Gastrocnemius medialis (tissue), 4 donors: ENCODE results near the gene LAMA3.

Experiments used
- POLR2A ChIP-seq, 2 donors: fragments of 450-650 bp; IDR thresholded peaks; one replicate each; pipeline ENCODE4 v1.6.1; 2017; ENCODE audit warnings: antibody characterized with exemption in 2 of 2, mild to moderate bottlenecking in 2 of 2, moderate library complexity in 2 of 2
- TF ChIP-seq, protein P1 (sequence below), 5 experiments: fragments of 450-650 bp in 3 of 5; fragments of 200-600 bp in 2 of 5; sonication (generic) in 2 of 5; IDR thresholded peaks in 4 of 5; conservative IDR thresholded peaks in 1 of 5; 1 replicate in 4 of 5; 2 replicates in 1 of 5; pipeline ENCODE4 v1.5.1; 2016 to 2019; ENCODE audit warnings: antibody characterized with exemption in 5 of 5, mild to moderate bottlenecking in 3 of 5, moderate library complexity in 3 of 5

DNA sequence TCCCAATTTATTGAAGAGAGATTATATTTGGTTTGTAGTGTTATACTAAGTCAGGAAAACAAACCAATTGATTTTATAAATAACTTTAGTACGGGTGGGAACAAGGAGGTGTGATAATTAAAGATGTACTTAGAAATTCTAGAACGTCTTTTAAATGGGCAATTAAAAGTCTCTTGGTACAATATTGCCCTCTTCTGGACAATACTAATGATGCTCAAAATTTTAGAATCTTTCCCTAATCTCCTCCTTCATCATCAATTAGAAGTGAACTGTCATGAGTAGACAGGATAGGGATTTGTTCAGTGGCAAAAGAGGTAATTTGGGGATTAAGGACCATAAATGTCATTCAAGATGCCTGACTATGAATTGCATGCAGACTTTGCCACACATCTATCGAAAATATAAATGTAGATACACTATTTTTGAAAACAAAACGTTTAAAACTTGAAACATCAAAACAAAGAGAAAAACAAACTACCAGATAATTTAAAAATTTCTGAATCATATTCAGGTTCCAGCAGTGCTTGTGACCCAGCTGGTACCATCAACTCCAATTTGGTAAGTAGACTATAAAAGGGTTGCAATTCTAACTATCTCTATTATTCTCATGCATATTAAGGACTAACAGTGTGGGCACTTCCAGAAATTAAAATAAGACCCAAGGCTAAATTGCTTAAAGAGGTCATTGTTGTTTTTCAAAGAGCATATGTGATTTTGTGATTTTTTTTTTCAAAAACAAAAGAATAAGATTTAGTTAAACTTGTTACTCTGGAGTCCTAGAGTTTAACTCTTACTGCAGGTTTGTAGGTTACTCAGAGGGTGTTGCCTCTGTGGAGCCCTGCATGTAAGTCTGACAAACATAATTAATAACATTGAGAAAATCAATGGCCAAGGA is 123.5 kb downstream of the LAMA3 start:
- TF ChIP-seq, protein P1, sequence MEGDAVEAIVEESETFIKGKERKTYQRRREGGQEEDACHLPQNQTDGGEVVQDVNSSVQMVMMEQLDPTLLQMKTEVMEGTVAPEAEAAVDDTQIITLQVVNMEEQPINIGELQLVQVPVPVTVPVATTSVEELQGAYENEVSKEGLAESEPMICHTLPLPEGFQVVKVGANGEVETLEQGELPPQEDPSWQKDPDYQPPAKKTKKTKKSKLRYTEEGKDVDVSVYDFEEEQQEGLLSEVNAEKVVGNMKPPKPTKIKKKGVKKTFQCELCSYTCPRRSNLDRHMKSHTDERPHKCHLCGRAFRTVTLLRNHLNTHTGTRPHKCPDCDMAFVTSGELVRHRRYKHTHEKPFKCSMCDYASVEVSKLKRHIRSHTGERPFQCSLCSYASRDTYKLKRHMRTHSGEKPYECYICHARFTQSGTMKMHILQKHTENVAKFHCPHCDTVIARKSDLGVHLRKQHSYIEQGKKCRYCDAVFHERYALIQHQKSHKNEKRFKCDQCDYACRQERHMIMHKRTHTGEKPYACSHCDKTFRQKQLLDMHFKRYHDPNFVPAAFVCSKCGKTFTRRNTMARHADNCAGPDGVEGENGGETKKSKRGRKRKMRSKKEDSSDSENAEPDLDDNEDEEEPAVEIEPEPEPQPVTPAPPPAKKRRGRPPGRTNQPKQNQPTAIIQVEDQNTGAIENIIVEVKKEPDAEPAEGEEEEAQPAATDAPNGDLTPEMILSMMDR (IDR thresholded peaks at IDR 0.05 in 4 of 5, conservative IDR thresholded peaks at IDR 0.05 in 1 of 5) = peak; percentile 17 to 54 (median 25)
- TF ChIP-seq POLR2A (IDR thresholded peaks at IDR 0.05) = no peak
